HG02588 (cell line): ENCODE results near the gene PRKAR1B.
"Not testable (repeated sequence)": the region's sequence is repeated elsewhere in the genome, so short reads cannot be mapped to it uniquely, and the experiment has no call there.

Experiments used
- ATAC-seq: cut with Tn5 transposase; IDR thresholded peaks from one replicate; pipeline ENCODE4 v1.9.1; 2021; ENCODE audit warnings: mild to moderate bottlenecking, moderate library complexity; ENCODE audit not compliant: unreplicated experiment

The PRKAR1B gene

DNA sequence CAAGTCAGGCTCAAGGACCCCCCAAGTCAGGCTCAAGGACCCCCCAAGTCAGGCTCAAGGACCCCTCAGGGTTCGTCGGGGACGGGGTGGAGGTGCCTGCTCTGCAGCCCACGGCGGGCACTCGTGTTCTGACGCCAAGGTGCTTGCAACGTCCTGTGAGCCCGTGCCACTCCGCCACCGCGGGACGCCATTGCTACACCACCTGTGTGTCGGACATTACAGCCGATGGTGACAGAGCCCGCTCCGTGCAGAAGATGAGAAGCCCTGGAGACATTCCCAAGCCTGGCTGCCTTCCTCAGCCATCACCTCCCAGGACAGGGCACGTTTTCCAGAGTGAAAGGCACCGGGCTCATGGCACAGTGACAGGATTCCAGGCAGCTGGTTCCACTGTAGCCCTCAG, 98.3 kb downstream of the PRKAR1B start:
- ATAC-seq, result no peak

DNA sequence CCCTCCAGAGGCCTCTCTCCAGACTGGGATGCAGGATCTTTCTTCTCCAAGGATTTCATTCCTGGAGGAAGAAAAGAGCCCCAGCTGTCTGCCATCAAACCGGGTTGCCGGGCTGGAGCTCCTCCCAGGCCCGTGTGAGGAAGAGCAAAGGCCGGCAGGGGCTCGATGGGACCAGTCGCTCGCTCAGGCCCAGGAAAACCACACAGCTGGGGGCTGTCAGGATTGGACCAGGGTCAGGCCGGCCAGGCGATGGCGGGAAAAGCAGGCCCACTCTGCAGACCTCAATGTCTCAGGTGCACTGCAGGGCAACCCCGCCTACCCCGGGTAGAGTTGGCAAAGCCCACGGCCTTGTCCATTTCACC, 98.7 kb downstream of the PRKAR1B start:
- ATAC-seq, result no peak

DNA sequence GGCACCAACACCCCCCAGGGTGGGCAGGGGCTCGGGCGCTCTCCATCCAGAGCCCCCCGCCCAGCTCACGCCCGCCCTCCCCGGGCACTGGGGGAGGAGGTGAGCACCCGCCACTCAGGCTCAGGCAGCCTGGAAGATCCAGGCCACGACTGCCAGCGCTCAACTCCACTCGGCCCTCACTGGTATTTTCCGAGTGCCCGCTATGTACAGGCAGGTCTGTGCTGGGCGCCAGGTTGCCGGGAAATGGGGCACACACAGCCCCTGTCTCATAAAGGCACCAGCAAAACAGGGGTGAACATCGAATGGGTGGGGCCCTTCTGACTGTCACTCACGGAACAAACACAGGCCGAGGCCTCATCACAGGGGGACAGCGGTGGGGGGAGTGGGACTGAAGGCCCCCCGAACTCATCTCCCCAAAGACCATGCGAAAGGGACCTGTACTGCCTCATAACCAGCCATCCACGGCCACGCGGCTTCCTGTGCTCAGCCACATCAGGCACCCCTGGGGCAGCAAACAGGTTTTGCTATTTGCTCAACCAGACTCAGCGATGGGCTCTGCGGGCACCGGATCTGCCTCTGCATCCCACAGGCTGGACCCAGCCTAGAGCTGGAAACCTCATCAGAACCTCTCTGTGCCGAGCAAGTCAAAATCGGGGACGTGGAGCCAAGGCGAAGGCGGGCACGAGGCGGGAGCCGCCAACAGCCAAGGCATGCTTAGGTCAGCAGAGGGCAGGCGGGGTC, 99.2 kb downstream of the PRKAR1B start:
- ATAC-seq, result no peak

GRCh38 chr7:625376-625971, 101.6 kb downstream of the PRKAR1B start:
- no peak for ATAC-seq

GRCh38 chr7:623464-623863, 103.6 kb downstream of the PRKAR1B start:
- ATAC-seq, result no peak

DNA sequence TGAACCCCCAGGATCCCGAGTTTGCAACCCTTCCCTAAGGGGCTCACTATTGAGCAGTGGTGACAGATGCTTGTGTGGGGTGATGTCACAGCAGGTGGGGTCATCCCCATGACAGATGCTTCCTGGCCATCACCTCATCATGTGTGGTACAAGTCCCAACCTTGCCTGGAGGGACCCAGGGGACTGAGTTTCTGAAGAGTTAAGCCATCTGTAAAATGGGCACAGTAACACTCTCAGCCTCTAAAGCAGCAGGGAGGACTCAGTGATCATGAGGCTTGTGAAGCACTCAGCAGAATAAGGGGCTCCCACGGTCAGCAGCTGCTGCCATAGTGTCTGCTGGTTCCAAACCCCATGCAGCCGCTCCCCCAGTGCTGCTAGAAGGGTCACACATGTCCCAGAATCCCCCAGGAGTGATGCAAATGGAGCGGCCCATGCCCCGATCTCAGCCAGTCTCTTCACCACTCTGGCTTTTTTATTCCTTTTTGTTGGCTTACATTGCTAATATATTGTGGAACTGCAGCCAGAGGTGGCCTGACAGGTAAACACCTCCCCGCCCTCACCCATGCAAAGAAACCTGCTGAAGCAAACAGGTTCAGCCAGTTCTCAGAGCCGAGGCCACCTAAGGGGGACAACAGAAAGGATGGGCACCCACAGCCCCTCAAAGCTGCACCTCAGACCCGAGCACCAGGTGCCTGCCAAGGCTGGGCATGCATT, 105.4 kb downstream of the PRKAR1B start:
- no peak for ATAC-seq

- ATAC-seq, result no peak
These were observed 106.2 kb downstream of the PRKAR1B start for GRCh38 chr7:620885-621284.

GRCh38 chr7:620056-620455, 107.0 kb downstream of the PRKAR1B start:
- ATAC-seq, result no peak

DNA sequence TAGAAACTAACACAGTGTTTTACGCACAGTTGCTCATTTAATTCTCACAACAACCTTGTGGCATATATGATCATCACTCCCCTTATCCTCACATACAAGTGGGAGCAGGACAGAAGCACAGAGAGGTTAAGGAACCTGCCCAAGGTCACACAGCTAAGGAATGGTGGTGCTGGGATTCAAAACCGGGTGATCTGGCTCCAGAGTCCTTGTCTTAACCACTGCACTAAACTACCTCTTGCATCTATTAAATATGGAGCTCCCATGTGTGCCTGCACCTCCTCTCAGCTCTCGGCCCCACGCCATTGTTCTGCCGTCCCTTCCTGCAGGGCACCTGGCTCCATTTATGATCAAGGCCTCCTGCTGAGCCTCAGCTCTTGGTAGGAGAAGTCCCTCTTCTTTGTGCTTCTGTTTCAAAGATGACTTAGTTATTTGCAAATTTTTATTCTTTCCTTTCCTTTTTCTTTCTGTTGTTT, 107.7 kb downstream of the PRKAR1B start:
- ATAC-seq, result no peak

DNA sequence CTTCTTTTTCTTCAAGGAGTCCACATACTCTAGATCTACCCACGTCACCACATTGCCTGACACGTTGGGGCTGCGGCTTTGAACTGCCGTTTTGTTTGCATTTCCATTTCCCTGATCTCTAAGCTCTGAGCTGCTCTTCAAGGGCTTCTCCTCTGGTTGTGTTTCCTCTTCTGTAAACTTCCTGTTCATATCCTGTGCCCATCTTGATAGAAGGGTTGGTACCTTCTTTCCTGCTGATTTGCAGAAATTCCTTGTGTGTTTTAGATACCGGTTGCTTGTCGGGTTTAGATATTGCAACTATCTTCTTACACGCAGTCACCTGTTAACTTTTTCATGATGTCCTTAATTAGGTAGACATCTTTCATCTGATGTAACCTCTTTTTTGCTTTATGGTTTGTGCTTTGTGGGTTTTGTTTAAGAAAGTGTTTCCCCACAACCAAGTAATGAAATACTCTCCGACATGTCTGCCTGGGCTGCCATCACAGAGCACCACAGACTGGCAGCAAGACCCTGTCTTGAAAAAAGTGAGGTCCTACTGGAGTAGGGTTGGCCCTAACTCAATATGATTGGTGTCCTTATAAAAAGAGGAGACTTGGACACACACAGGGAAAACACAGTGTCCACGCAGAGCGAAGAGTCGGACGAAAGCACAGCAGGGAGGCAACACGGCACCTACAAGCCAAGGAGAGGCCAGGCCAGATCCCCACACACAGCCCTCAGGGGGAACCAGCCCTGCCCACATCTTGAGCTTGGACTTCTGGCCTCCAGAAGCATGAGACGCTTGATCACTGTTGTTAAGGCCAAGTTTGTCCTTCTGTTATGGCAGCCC, 108.3 kb downstream of the PRKAR1B start:
- no peak for ATAC-seq

GRCh38 chr7:617614-618538, 109.2 kb downstream of the PRKAR1B start:
- ATAC-seq, result no peak

GRCh38 chr7:613442-614140, 113.5 kb downstream of the PRKAR1B start:
- no peak for ATAC-seq

- ATAC-seq, result not testable (repeated sequence)
These were observed 115.2 kb downstream of the PRKAR1B start for GRCh38 chr7:611837-612236.

DNA sequence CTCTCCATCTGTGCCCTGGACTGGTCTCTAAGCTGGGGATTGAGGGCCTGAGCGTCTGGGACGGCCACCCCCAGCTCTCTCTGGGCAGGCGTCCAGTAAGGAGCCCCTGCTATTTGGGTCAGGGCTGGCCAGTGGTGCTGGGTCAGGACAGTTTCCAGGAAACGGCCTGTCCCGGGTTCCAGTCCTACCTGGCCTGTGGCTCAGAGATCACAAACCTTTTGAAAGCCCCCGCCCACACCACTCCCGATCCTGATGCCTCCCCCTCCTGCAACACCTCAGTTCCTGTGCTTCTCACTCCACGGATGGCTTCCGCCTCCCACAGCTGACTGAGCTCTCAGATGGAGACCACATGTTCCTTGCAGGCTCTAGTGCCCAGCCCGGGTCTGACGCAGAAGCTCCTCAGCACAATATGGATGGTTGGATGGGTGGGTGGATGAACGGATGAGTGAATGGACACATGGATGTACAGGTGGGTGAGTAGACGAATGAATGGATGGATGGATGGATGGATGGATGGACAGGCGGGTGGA, 115.7 kb downstream of the PRKAR1B start:
- no peak for ATAC-seq

DNA sequence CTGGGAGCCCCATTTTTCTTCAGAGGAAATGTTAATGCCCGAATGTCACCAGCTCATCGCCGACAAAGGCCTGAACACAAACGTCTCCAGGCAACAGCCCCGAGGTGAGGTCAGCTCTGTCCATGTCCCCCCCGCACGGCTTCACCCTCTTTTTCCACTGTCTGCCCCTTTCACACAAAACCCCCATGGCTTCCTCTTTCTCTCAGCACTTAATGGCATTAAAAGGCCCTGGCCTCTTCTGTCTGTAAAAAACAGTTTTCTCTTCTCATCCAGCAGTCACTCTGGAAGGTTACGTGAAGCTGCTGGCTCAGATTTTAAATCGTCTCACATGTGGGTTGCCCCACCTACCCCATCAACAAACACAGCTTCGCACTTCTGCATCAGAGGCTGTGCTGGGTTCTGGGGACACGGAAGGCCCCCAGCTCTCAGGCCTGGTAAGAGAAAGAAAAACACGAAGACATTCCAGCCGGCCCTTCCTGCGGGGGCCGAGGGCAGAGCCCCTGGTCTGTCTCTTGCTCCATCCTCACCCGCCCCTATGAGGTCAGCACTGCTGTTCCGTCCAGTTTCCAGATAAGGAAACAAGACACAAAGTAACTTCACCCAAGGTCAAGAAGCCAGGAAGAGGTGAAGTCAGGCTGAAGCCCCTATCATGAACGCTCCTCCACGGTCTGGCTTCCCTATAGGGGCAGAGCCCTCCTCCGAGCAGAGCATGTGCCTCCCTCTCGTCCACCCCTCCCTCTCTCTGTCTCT, 116.4 kb downstream of the PRKAR1B start:
- no peak for ATAC-seq

GRCh38 chr7:610141-610530, 116.9 kb downstream of the PRKAR1B start:
- no peak for ATAC-seq

DNA sequence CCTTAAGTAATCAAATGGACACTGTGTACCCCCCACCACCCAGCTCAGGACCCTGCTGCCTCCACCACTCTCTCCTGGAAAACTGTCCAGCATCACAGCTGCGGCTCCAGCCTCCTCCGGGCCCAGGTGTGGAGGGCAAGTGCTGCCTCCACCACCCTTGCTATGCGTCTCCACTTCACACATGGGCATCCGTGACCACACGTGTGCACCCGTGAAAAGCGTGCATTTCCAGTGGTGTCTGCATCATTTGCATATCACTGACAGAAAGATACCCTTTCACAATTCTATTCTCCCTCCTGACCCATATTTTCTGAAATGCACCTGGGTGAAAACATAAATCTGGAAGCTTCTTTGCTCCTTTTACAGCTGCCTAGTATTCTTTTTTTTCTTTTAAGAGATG, 117.7 kb downstream of the PRKAR1B start:
- no peak for ATAC-seq

- no peak for ATAC-seq
These were observed 118.1 kb downstream of the PRKAR1B start for GRCh38 chr7:608954-609353.

- no peak for ATAC-seq
These were observed 118.7 kb downstream of the PRKAR1B start for GRCh38 chr7:608361-608760.
